Ishikawa (cell line): ENCODE data around the gene OSBPL9.

Experiments
- CEBPB ChIP-seq: IDR thresholded peaks from 2 replicates; pipeline ENCODE4 v1.6.1; 2012
- CREB1 ChIP-seq: IDR thresholded peaks from 2 replicates; pipeline ENCODE4 v1.6.1; 2012; ENCODE audit warnings: low read depth
- EGR1 ChIP-seq: IDR thresholded peaks from 2 replicates; pipeline ENCODE4 v1.6.1; 2012
- EP300 ChIP-seq: IDR thresholded peaks from 2 replicates; pipeline ENCODE4 v1.6.1; 2012; ENCODE audit warnings: borderline replicate concordance
- FOXM1 ChIP-seq: IDR thresholded peaks from 2 replicates; pipeline ENCODE4 v1.6.1; 2012; ENCODE audit warnings: low read depth, borderline replicate concordance
- NFIC ChIP-seq: IDR thresholded peaks from 2 replicates; pipeline ENCODE4 v1.6.1; 2012
- RAD21 ChIP-seq: IDR thresholded peaks from 2 replicates; pipeline ENCODE4 v1.6.1; 2012; ENCODE audit warnings: low read depth
- TAF1 ChIP-seq: IDR thresholded peaks from 2 replicates; pipeline ENCODE4 v1.6.1; 2012; ENCODE audit warnings: low read depth, mild to moderate bottlenecking
- TCF12 ChIP-seq: IDR thresholded peaks from 2 replicates; pipeline ENCODE4 v1.6.1; 2012; ENCODE audit warnings: low read depth
- TEAD4 ChIP-seq: IDR thresholded peaks from 2 replicates; pipeline ENCODE4 v1.6.1; 2012
- YY1 ChIP-seq: IDR thresholded peaks from 2 replicates; pipeline ENCODE4 v1.6.1; 2012; ENCODE audit warnings: low read depth
- ZBTB7A ChIP-seq: IDR thresholded peaks from 2 replicates; pipeline ENCODE4 v1.6.1; 2012; ENCODE audit warnings: low read depth
- TF ChIP-seq, protein P1 (sequence below): IDR thresholded peaks from 2 replicates; pipeline ENCODE4 v1.6.1; 2012
- TF ChIP-seq, protein P2 (sequence below): IDR thresholded peaks from 2 replicates; pipeline ENCODE4 v1.6.1; 2012; ENCODE audit warnings: low read depth, mild to moderate bottlenecking
- TF ChIP-seq, protein P3 (sequence below): IDR thresholded peaks from 2 replicates; pipeline ENCODE4 v1.6.1; 2012

OSBPL9 gene

DNA sequence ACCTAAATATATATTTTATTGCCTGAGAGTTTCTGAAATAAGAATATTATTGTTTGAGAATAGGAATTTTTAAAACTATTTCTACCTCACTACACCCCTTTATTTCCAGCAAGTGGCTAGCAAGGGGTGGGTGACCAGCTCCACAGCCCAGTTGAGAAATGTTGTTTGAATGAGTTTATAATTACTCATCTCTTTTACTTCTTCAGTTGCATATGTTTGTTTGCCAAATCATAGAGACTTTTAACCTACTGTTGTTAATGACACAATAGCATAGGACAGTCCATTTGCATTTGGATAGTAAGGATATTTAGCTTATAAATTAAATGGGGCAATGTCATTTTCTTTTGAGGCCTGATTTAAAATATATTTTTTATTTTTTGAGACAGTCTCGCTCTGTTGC, 133.8 kb downstream of the OSBPL9 start:
- no peak for TF ChIP-seq ZBTB7A
- no peak for TF ChIP-seq TAF1
- TF ChIP-seq, protein P1, sequence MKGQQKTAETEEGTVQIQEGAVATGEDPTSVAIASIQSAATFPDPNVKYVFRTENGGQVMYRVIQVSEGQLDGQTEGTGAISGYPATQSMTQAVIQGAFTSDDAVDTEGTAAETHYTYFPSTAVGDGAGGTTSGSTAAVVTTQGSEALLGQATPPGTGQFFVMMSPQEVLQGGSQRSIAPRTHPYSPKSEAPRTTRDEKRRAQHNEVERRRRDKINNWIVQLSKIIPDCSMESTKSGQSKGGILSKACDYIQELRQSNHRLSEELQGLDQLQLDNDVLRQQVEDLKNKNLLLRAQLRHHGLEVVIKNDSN = no peak
- TF ChIP-seq, protein P2, sequence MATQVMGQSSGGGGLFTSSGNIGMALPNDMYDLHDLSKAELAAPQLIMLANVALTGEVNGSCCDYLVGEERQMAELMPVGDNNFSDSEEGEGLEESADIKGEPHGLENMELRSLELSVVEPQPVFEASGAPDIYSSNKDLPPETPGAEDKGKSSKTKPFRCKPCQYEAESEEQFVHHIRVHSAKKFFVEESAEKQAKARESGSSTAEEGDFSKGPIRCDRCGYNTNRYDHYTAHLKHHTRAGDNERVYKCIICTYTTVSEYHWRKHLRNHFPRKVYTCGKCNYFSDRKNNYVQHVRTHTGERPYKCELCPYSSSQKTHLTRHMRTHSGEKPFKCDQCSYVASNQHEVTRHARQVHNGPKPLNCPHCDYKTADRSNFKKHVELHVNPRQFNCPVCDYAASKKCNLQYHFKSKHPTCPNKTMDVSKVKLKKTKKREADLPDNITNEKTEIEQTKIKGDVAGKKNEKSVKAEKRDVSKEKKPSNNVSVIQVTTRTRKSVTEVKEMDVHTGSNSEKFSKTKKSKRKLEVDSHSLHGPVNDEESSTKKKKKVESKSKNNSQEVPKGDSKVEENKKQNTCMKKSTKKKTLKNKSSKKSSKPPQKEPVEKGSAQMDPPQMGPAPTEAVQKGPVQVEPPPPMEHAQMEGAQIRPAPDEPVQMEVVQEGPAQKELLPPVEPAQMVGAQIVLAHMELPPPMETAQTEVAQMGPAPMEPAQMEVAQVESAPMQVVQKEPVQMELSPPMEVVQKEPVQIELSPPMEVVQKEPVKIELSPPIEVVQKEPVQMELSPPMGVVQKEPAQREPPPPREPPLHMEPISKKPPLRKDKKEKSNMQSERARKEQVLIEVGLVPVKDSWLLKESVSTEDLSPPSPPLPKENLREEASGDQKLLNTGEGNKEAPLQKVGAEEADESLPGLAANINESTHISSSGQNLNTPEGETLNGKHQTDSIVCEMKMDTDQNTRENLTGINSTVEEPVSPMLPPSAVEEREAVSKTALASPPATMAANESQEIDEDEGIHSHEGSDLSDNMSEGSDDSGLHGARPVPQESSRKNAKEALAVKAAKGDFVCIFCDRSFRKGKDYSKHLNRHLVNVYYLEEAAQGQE = no peak
- no peak for TF ChIP-seq TCF12
- TF ChIP-seq, protein P3, sequence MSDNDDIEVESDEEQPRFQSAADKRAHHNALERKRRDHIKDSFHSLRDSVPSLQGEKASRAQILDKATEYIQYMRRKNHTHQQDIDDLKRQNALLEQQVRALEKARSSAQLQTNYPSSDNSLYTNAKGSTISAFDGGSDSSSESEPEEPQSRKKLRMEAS = no peak
- TF ChIP-seq FOXM1 = no peak
- no peak for TF ChIP-seq NFIC
- no peak for TF ChIP-seq CEBPB
- no peak for TF ChIP-seq TEAD4
- TF ChIP-seq CREB1 = no peak
- no peak for TF ChIP-seq RAD21
- no peak for TF ChIP-seq EGR1
- no peak for TF ChIP-seq YY1
- no peak for TF ChIP-seq EP300

DNA sequence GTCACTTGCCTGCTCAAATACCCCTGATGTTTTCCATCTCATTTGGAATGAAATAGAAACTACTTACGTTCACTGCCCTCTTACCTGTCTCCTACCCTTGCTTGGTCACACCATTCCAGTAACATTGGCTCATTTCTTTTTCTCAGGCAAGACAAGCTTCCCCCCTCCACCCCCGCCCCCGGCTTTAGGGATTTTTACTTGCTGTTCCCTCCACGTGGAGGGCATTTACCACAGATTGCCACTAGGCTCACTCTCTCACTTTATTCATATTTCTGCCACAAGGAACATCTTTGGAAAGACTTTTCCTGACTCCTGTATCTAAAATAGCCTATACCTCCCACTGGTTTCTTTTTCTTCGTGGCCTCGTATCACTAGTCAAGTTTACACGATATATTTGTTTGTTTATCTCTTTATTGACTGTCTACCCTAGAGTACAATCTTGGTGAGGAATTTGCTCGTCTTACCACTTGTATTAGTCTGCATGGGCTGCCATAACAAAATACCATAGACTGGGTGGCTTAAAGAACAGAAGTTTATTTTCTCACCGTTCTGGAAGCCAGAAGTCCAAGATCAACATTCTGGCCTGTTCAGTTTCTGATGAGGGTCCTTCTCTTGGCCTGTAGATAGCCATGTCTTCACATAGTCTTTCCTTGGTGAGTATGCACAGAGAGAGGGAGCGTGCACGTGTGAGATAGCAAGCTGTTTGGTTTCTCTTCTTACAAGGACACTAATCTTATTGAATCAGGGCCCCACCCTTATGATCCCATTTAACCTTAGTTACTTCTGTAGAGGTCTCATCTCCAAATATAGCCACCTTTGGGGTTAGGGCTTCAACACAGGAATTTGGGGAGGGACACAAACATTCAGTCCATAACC, 135.4 kb downstream of the OSBPL9 start:
- TF ChIP-seq YY1 (no peak), TCF12 (no peak), EP300 (no peak), NFIC (no peak), TAF1 (no peak), ZBTB7A (no peak), EGR1 (no peak), CREB1 (no peak)
- TF ChIP-seq, protein P2 = no peak
- TF ChIP-seq, protein P1 = no peak
- TF ChIP-seq, protein P3 = no peak

DNA sequence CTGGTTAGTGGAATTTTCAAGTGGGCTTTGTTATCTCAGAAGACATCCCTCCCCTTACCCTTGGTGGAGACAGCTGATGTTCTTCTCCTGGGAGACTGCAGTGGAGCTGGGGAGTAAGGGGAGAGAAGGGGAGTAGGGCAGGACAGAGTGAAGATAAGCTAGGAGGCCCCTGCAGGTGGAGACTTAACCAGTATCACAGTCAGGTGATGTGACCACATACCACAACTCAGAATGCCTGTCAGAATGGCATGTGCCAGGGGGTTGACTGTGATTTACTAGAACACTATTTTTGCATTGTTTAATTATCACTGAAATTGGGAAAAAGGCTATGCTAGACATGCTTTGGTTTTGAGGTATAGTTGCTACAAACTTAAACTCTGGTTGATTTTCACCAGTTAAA, 137.1 kb downstream of the OSBPL9 start:
- TF ChIP-seq TCF12 (no peak), CREB1 (no peak), TEAD4 (no peak), RAD21 (no peak), NFIC (no peak), TAF1 (no peak), EP300 (no peak), EGR1 (no peak), YY1 (no peak), FOXM1 (no peak), ZBTB7A (no peak)
- TF ChIP-seq, protein P2 = no peak
- TF ChIP-seq, protein P1 = no peak
- TF ChIP-seq, protein P3 = no peak
